HepG2 (cell line): ENCODE results near the gene ATG16L2. TPM values are rescaled to one million over a fixed set of nuclear protein-coding genes. Genes with fewer than 3 reads are reported as not detected.
A peak's percentile ranks its signal among the peaks of the same experiment; 100 is the strongest.

Source experiments
- AGO2 ChIP-seq: fragments of 200-400 bp; formaldehyde crosslinking; optimal IDR thresholded peaks from 2 replicates; pipeline ENCODE3; 2017; ENCODE audit warnings: mild to moderate bottlenecking, low read depth, low read length, moderate library complexity
- BCL6 ChIP-seq: IDR thresholded peaks from 2 replicates; pipeline ENCODE4 v1.6.1; 2016; ENCODE audit warnings: missing genetic modification reagents, missing compliant biosample characterization
- CREM ChIP-seq, 2 experiments: sonication (generic) in 1 of 2; formaldehyde crosslinking in 1 of 2; IDR thresholded peaks; 2 replicates each; pipeline versions ENCODE4 v1.4.0 to v1.6.1; 2016 to 2020; ENCODE audit warnings: antibody characterized with exemption in 1 of 2, mild to moderate bottlenecking in 1 of 2, missing genetic modification reagents in 1 of 2
- GABPB1 ChIP-seq: IDR thresholded peaks from 2 replicates; pipeline ENCODE4 v1.6.1; 2016; ENCODE audit warnings: mild to moderate bottlenecking, missing genetic modification reagents, moderate library complexity, missing compliant biosample characterization
- HDAC1 ChIP-seq: sonication (generic); formaldehyde crosslinking; IDR thresholded peaks from 2 replicates; pipeline ENCODE4 v1.5.1; 2020; ENCODE audit warnings: mild to moderate bottlenecking, missing genetic modification reagents
- HNF4A ChIP-seq: sonication (generic); formaldehyde crosslinking; IDR thresholded peaks from 2 replicates; pipeline ENCODE4 v1.4.0; 2020; ENCODE audit warnings: missing genetic modification reagents
- KDM2A ChIP-seq: sonication (generic); formaldehyde crosslinking; IDR thresholded peaks from 2 replicates; pipeline ENCODE4 v1.4.0; 2020; ENCODE audit warnings: low read depth, missing genetic modification reagents, borderline replicate concordance
- NBN ChIP-seq: fragments of 450-650 bp; conservative IDR thresholded peaks from 2 replicates; pipeline ENCODE4 v1.6.1; 2017
- NFKB2 ChIP-seq: sonication (generic); formaldehyde crosslinking; IDR thresholded peaks from 2 replicates; pipeline ENCODE4 v1.4.0; 2020; ENCODE audit warnings: missing genetic modification reagents, borderline replicate concordance
- NR2F1 ChIP-seq, 2 experiments: fragments of 450-650 bp in 1 of 2; formaldehyde crosslinking in 1 of 2; IDR thresholded peaks; 2 replicates each; pipeline versions ENCODE4 v1.5.0 to v1.6.1; 2016 to 2020; ENCODE audit warnings: mild to moderate bottlenecking in 1 of 2, missing compliant biosample characterization in 1 of 2, missing genetic modification reagents in 1 of 2, moderate library complexity in 1 of 2
- NR2F6 ChIP-seq, 2 experiments: IDR thresholded peaks; 2 replicates each; pipeline ENCODE4 v1.6.1; 2016; ENCODE audit warnings: antibody characterized with exemption in 1 of 2, mild to moderate bottlenecking in 1 of 2
- POLR2A ChIP-seq, 2 experiments: IDR thresholded peaks; 2 replicates each; pipeline ENCODE4 v1.6.1; 2011; ENCODE audit warnings: low read depth in 2 of 2, low read length in 2 of 2, mild to moderate bottlenecking in 1 of 2, moderate library complexity in 1 of 2; ENCODE audit not compliant: insufficient read depth in 1 of 2
- RARA ChIP-seq: IDR thresholded peaks from 2 replicates; pipeline ENCODE4 v1.6.1; 2016; ENCODE audit warnings: missing genetic modification reagents, missing compliant biosample characterization
- SETDB1 ChIP-seq: sonication (generic); formaldehyde crosslinking; IDR thresholded peaks from 2 replicates; pipeline ENCODE4 v1.5.1; 2020; ENCODE audit warnings: missing genetic modification reagents, mild to moderate bottlenecking, borderline replicate concordance
- SP5 ChIP-seq: IDR thresholded peaks from 2 replicates; pipeline ENCODE4 v1.6.1; 2016; ENCODE audit warnings: low read depth, borderline replicate concordance
- ZNF367 ChIP-seq: sonication (generic); formaldehyde crosslinking; IDR thresholded peaks from 2 replicates; pipeline ENCODE4 v1.4.0; 2020; ENCODE audit warnings: missing genetic modification reagents, borderline replicate concordance
- ZNF451 ChIP-seq: sonication (generic); formaldehyde crosslinking; IDR thresholded peaks from 2 replicates; pipeline ENCODE4 v1.5.0; 2020; ENCODE audit warnings: mild to moderate bottlenecking, missing genetic modification reagents
- ZNF550 ChIP-seq: sonication (generic); formaldehyde crosslinking; IDR thresholded peaks from 2 replicates; pipeline ENCODE4 v1.4.0; 2020; ENCODE audit warnings: mild to moderate bottlenecking, missing genetic modification reagents, borderline replicate concordance
- ZNF570 ChIP-seq: sonication (generic); formaldehyde crosslinking; IDR thresholded peaks from 2 replicates; pipeline ENCODE4 v1.4.0; 2020; ENCODE audit warnings: mild to moderate bottlenecking, missing genetic modification reagents, borderline replicate concordance
- ZNF703 ChIP-seq: sonication (generic); formaldehyde crosslinking; IDR thresholded peaks from 2 replicates; pipeline ENCODE4 v1.5.1; 2020; ENCODE audit warnings: missing genetic modification reagents, mild to moderate bottlenecking, moderate library complexity, borderline replicate concordance
- polyA plus RNA-seq, 8 experiments: library from polyadenylated mRNA; depleted of rRNA in 3 of 8; stranded (reverse) in 7 of 8; unstranded in 1 of 8; fragments of >200 nt; fragmentation: Illumina TruSeq in 4 of 8; extraction: Trizol in 4 of 8; gene quantifications; 2 replicates each; pipeline versions ENCODE4 v1.2.1 to v1.2.3, GENCODE V29; 2011 to 2016; ENCODE audit warnings: low read depth in 4 of 8, missing spikeins in 1 of 8, mixed read lengths in 1 of 8; ENCODE audit not compliant: insufficient read depth in 1 of 8
- total RNA-seq, 5 experiments: library from RNA; depleted of rRNA; stranded (reverse); fragments of >200 nt; fragmentation: Illumina TruSeq; extraction: Trizol; gene quantifications; 2 replicates each; pipeline ENCODE4 v1.2.3, GENCODE V29; 2016; ENCODE audit warnings: low read depth in 1 of 5
- TF ChIP-seq, protein P1 (sequence below): sonication (generic); formaldehyde crosslinking; IDR thresholded peaks from 2 replicates; pipeline ENCODE4 v1.8.1; 2023; ENCODE audit warnings: missing genetic modification reagents, mild to moderate bottlenecking, borderline replicate concordance
- TF ChIP-seq, protein P2 (sequence below): sonication (generic); formaldehyde crosslinking; IDR thresholded peaks from 2 replicates; pipeline ENCODE4 v1.5.1; 2020; ENCODE audit warnings: mild to moderate bottlenecking, missing genetic modification reagents, moderate library complexity
- TF ChIP-seq, protein P3 (sequence below): sonication (generic); formaldehyde crosslinking; IDR thresholded peaks from 2 replicates; pipeline ENCODE4 v1.8.0; 2022; ENCODE audit warnings: missing genetic modification reagents, mild to moderate bottlenecking, borderline replicate concordance
- TF ChIP-seq, protein P4 (sequence below): sonication (generic); formaldehyde crosslinking; IDR thresholded peaks from 2 replicates; pipeline ENCODE4 v1.4.0; 2020; ENCODE audit warnings: missing genetic modification reagents

Gene ATG16L2
- total and polyA plus RNA-seq, 2 of the 13 experiments (the other 11 are each of a cell fraction or from before 2014, with no cell fraction given): 6.2 to 14.8 TPM

- TF ChIP-seq BCL6 (CRISPR knock-in tag): no peak
- no peak for TF ChIP-seq ZNF550 (CRISPR knock-in tag)
- TF ChIP-seq, protein P1, sequence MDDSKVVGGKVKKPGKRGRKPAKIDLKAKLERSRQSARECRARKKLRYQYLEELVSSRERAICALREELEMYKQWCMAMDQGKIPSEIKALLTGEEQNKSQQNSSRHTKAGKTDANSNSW (CRISPR knock-in tag): no peak
- TF ChIP-seq HDAC1 (CRISPR knock-in tag): 0 out of 2 replicates have a peak, but pooled peaks have one; percentile 41
- TF ChIP-seq NFKB2 (CRISPR knock-in tag): 0 out of 2 replicates have a peak, but pooled peaks have one; percentile 56
- no peak for TF ChIP-seq ZNF367 (CRISPR knock-in tag)
- TF ChIP-seq, protein P2, sequence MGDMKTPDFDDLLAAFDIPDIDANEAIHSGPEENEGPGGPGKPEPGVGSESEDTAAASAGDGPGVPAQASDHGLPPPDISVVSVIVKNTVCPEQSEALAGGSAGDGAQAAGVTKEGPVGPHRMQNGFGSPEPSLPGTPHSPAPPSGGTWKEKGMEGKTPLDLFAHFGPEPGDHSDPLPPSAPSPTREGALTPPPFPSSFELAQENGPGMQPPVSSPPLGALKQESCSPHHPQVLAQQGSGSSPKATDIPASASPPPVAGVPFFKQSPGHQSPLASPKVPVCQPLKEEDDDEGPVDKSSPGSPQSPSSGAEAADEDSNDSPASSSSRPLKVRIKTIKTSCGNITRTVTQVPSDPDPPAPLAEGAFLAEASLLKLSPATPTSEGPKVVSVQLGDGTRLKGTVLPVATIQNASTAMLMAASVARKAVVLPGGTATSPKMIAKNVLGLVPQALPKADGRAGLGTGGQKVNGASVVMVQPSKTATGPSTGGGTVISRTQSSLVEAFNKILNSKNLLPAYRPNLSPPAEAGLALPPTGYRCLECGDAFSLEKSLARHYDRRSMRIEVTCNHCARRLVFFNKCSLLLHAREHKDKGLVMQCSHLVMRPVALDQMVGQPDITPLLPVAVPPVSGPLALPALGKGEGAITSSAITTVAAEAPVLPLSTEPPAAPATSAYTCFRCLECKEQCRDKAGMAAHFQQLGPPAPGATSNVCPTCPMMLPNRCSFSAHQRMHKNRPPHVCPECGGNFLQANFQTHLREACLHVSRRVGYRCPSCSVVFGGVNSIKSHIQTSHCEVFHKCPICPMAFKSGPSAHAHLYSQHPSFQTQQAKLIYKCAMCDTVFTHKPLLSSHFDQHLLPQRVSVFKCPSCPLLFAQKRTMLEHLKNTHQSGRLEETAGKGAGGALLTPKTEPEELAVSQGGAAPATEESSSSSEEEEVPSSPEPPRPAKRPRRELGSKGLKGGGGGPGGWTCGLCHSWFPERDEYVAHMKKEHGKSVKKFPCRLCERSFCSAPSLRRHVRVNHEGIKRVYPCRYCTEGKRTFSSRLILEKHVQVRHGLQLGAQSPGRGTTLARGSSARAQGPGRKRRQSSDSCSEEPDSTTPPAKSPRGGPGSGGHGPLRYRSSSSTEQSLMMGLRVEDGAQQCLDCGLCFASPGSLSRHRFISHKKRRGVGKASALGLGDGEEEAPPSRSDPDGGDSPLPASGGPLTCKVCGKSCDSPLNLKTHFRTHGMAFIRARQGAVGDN (CRISPR knock-in tag): peak; percentile 43; the same call in 1 of the 2 replicates
- TF ChIP-seq HNF4A (CRISPR knock-in tag): no peak
- 0 out of 4 replicates have a peak, but pooled peaks of 1 of the 2 experiments have one; percentile 22 for TF ChIP-seq NR2F1 (CRISPR knock-in tag; IDR thresholded peaks at IDR 0.05)
- TF ChIP-seq KDM2A (CRISPR knock-in tag): 0 out of 2 replicates have a peak, but pooled peaks have one; percentile 39
- no peak for TF ChIP-seq ZNF703
- TF ChIP-seq SP5 (CRISPR knock-in tag): no peak
- TF ChIP-seq POLR2A (IDR thresholded peaks at IDR 0.05; ENCODE audit: insufficient read depth in 1 of 2, low read depth in 2 of 2, low read length in 2 of 2): 0 out of 4 replicates have a peak, but pooled peaks of 1 of the 2 experiments have one; percentile 37
- TF ChIP-seq, protein P3, sequence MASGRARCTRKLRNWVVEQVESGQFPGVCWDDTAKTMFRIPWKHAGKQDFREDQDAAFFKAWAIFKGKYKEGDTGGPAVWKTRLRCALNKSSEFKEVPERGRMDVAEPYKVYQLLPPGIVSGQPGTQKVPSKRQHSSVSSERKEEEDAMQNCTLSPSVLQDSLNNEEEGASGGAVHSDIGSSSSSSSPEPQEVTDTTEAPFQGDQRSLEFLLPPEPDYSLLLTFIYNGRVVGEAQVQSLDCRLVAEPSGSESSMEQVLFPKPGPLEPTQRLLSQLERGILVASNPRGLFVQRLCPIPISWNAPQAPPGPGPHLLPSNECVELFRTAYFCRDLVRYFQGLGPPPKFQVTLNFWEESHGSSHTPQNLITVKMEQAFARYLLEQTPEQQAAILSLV (CRISPR knock-in tag): peak; percentile 51; the same call in 1 of the 2 replicates
- TF ChIP-seq, protein P4, sequence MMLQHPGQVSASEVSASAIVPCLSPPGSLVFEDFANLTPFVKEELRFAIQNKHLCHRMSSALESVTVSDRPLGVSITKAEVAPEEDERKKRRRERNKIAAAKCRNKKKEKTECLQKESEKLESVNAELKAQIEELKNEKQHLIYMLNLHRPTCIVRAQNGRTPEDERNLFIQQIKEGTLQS: 0 out of 2 replicates have a peak, but pooled peaks have one; percentile 22
- no peak for TF ChIP-seq ZNF451 (CRISPR knock-in tag)
- peak; percentile 61 for TF ChIP-seq AGO2
- TF ChIP-seq GABPB1 (CRISPR knock-in tag): peak; percentile 20; the same call in 1 of the 2 replicates
- no peak for TF ChIP-seq NBN
- TF ChIP-seq NR2F6 (IDR thresholded peaks at IDR 0.05): peak; percentile 62
- peak; percentile 41; the same call in 1 of the 2 replicates for TF ChIP-seq NR2F6 (CRISPR knock-in tag; IDR thresholded peaks at IDR 0.05)
- no peak for TF ChIP-seq SETDB1 (CRISPR knock-in tag)
- no peak for TF ChIP-seq CREM (IDR thresholded peaks at IDR 0.05)
- no peak for TF ChIP-seq CREM (CRISPR knock-in tag; IDR thresholded peaks at IDR 0.05)
- TF ChIP-seq RARA: peak; percentile 42; the same call in 1 of the 2 replicates
- TF ChIP-seq ZNF570: no peak
Measured at GRCh38 chr11:72828081-72828567, 13.9 kb downstream of the ATG16L2 start (continued).
